GM19043 (cell line): ENCODE data around the gene PTAFR.

Experiments
- ATAC-seq: cut with Tn5 transposase; IDR thresholded peaks from one replicate; pipeline ENCODE4 v1.9.1; 2021; ENCODE audit warnings: low read depth; ENCODE audit not compliant: unreplicated experiment

Gene PTAFR, protein sequence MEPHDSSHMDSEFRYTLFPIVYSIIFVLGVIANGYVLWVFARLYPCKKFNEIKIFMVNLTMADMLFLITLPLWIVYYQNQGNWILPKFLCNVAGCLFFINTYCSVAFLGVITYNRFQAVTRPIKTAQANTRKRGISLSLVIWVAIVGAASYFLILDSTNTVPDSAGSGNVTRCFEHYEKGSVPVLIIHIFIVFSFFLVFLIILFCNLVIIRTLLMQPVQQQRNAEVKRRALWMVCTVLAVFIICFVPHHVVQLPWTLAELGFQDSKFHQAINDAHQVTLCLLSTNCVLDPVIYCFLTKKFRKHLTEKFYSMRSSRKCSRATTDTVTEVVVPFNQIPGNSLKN

DNA sequence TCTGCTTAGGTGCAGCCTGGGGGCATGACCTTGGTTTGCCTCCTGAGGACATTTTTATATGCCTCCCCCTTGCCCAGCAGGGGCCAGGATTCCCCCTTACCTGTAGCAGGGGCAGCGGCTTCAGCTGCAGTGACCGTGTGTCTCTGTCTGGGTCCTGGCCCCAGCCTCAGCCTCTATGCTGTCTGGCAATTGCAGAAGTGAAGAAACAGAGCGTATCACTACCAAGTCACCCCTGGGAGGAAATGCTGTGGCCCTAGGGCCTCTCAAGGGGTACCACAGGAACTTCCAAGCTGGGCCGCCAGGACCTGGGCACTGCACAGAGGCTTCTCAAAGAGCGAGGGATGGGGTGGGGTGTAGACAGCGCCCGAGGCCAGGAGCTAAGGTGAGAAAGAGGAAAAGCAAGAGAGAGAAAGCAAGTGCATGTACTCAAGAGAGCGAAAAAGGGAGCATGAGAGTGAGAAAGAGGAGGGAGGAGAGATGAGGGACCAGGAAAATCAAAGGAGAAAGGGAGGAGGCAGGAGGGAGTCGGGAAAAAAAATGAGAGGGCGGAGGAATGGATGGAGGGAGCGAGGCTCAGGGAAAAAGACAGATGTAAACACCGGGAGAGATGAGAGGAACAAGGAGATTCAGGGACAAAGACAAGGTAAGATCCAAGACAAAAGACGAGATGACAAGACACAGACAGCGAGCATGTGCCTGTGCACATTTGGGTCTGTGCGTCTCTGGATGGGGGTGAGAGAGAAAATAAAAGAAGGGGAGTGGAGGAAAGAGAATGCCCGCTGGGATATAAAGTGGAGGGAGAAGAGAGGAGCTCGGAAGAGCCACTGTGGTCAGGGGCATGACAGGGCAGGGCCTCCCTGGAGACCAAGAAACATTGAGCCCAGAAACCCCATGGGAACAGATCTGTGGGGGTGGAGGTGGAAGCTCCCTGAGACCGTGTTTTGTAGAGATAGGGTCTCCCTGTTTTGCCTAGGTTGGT is at the start of gene PTAFR:
PTAFR (minus strand) TSS at position 199 of the 979 bp plus-strand sequence. CDS start 25,669 bp downstream, outside the sequence.
- ATAC-seq, result peak; percentile 35

DNA sequence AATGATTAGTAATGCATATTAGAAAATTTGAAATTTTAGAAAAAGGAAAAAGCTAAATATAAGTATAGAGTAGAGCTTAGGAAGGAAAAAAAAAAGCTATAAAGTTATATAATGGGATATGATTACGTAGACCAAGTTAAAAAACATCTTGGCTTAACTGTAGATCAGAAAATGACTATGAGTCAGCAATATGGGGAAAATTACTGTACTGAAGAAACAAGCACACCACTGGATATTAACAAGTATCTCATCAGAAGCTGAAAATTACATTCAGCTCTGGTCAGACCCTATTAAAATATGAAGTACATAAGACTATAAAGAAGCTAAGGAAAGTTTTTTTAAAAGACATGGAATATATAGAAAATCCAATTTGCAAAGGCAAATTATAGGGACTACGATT is 36.8 kb upstream of the PTAFR start:
- no peak for ATAC-seq

- ATAC-seq, result no peak
Observed at GRCh38 chr1:28209700-28210099, 33.2 kb upstream of the PTAFR start.

DNA sequence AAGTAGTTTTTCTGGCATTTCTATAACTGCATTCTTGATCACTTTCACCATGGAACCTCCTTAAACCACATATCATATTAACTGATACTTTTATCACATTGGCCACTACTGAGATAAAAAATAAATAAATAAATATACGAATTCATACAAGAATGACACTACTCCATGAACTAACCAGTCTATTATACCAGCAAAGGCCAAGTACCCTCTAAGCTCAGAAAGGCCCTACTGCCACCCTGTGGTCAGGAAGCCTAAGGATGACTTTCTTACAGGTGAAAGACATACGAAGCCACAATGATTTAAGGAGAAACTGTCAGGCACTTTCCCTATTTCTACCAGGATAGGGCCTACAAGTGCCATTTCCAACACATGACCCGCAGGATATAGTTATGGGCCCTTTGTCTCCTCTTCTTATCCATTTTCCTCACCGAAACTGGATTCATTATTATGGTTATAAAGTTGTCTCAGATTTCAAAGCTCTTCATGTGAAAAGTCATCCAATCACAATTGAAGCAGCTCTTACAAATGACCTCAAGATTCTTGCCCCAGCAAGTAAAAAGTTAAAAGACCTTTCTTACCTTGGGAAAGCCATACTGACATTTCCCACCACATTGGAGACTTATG is 32.4 kb upstream of the PTAFR start:
- no peak for ATAC-seq

DNA sequence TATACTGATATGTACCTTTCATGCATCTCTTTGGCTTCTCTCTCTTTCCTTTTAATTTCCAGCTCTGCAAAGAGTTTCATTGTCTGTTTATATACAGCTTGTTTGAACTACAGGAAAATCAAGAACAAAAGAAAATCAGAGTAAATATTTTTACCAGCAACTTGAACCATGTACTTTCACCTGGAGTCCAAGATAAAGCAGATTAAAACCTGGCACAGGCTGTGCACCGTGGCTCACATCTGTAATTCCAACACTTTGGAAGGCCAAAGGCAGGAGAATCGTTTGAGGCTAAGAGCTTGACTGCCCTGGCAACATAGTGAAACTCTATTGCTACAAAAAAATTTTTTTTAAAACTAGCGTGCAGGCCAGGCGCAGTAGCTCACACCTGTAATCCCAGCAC is 28.8 kb upstream of the PTAFR start:
- ATAC-seq, result no peak

GRCh38 chr1:28200234-28200873 is 23.9 kb upstream of the PTAFR start:
- no peak for ATAC-seq

DNA sequence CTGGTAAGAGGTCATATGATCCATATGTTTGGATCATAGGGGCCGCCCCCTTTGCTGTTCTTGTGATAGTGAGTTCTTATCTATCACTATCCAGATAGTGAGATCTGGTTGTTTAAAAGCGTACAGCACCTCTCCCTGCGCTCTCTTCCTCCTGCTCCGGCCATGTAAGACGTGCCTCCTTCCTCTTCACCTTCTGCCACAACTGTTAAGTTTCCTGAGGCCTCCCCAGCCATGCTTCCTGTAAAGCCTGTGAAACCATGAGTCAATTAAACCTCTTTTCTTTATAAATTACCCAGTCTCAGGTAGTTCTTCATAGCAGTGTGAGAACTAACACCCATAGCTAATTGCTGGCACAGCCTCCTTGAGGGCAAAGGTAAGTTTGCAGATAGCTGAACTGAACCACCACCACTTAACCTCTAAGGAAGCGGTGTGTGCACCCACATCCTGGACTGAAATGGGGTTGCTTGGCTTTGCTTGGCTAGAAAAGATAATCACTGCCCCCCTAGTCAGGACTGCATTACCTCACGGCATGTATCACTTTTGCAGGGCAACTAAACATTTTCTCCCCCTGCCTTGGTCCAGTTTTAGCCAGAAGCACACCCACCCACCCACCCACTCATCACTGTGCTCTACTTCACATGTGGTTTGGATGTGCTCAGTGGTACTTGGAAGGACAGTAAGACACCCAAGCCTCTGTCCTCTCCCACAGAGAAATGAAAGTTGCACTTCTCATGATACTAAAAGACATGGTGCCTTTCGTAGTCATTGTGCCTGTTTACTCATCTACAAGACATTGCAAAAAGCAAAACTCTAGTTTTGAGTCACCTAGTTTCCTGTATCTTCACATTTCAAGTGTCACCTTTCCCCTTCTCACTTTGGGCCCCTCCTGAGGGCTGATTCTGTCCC is 23.1 kb upstream of the PTAFR start:
- peak; percentile 88 for ATAC-seq

DNA sequence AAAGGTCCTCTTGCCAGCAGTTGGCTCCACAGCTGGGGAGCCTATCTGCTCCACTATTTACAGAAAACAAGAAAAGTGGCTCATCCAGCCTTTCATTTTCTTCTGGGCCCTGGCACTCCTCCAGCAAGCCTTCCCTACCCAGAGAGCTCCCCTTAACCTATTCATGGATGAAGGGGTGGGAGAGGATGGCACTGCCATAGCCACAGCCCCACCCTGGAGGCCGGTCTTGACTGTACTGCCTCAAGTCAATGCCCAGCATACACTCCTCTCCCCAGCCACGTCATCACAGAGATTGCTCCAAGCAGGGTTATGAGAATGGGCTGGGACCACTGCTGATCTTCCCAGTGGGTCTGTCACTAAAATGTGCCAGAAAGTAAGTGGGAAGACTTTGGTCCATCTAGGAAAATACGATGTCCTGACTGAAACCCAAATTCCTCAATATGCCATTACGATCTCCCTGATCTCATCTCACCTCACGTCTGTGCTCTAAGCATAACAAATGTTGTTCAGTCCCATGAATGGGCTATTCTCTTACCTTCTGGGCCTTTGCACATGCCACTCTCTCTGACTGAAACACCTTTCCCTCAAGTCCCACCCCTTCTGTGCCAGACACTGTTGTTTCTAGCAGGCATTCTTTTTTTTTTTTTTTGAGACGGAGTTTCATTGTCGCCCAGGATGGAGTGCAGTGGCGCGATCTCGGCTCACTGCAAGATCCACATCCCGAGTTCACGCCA is 21.4 kb upstream of the PTAFR start:
- ATAC-seq, result no peak

DNA sequence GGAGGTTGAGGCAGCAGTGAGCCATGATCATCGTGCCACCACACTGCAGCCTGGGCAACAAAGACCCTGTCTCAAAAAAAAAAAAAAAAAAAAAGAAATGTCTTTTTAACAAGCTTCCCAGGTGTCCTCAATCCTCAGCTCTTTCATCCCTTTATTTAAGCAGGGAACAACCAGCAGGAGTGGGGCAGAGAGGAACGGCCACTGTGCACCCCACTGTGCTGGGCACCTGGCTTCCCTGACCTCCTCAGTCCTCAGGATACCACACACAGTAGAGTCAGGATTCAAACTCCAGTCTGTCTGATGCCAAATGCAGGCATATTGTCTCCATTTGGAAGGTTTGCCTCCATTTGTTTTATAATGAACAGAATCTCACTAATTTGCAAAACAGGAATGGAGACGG is 19.8 kb upstream of the PTAFR start:
- ATAC-seq, result no peak

DNA sequence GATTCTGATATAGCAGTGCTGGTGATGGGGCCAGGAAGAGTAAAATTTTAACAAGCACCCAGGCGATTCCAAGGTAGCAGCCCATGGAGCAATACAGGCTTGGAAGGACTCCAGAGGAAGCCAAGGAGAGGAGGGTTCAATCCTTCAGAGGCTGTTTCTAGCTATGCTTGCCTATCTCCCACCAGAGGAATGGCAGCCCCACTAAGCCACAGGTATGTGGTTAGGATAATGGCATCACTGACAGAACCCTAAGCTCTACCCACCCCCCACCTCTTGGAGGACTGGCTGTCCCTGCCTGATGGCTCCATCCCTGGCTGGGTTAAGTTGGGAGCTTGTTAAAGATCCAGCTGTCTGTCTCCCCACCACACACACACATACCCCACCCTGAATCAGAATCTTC is 19.3 kb upstream of the PTAFR start:
- ATAC-seq, result no peak

- no peak for ATAC-seq
Observed at GRCh38 chr1:28194326-28195035, 18.0 kb upstream of the PTAFR start.

DNA sequence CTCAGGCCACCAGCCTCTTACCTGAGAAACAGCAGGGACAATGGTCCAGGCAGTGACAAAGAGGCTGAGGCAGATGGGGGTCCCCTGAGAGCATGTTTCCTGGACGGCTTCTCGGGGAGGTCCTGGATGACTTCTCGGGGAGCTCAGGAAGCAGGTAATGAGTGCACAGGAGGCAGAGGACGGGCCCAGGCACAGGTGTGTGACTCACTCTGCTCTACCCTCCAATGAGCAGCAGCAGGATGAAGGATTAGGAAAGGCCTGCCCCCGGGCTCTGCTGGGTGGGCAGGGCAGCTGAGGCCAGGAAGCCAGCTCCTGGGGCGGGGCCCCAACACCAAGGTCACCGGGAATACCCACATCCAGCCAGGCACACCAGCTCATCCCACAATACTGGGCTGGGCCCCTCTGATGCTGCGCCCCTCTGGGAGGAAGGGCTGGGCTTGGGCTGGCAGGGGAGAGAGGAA is 17.2 kb upstream of the PTAFR start:
- ATAC-seq, result no peak

DNA sequence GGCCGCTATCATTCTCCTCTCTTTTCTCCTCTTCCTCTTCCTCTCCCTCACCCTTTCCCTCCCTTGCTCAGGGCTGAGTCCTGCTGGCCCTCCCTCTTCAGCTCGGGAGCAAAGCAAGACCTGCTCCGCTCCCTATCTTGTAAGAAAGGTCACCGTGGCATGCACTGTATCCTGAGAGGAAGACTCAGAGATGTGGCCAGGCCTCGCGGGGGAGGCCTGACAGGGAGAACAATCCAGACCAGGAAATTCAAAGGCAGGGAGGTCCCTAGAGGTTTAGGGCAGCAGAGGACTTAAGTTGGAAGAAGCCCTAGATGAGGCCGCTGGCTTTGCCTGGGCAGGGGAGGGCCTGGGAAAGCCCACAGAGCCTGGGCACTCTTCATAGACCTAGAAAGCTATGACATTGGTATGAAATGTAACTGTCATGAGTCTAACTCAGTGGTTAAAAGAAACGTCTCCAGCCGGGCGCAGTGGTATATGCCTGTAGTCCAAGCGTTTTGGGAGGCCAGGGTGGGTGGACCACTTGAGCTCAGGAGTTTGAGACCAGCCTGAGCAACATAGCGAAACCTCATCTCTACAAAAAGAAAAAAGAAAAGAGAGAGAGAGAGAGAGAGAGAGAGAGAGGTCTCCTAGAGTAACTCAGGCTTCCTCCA is 14.6 kb upstream of the PTAFR start:
- no peak for ATAC-seq

- no peak for ATAC-seq
Observed at GRCh38 chr1:28190337-28190979, 14.0 kb upstream of the PTAFR start.

GRCh38 chr1:28185071-28185470 is 8.6 kb upstream of the PTAFR start:
- no peak for ATAC-seq

- ATAC-seq, result no peak
Observed at GRCh38 chr1:28180306-28181305, 4.1 kb upstream of the PTAFR start.
